SK-N-SH (cell line): ENCODE measurements around the gene DYNC1LI2. TPM values are rescaled to one million over a fixed set of nuclear protein-coding genes. Genes with fewer than 3 reads are reported as not detected.

ENCODE experiments used
- CTCF ChIA-PET: fragments of 300-600, 350-600 bp; formaldehyde crosslinking; extraction: SDS; loops from one replicate; lab custom pipeline; 2021; lab: Yijun Ruan, JAX
- POLR2A ChIA-PET: fragments of 350-600 bp; sonication (Branson Sonifier 250); formaldehyde crosslinking; extraction: SDS; loops from one replicate; lab custom pipeline; 2020; ENCODE audit warnings: antibody characterized with exemption, inconsistent platforms; lab: Yijun Ruan, JAX
- DNase-seq: peaks from one replicate; pipeline ENCODE4 v3.0.0; 2012
- H2AFZ ChIP-seq: fragments of 200-600 bp; sonication (generic); 2 replicates; pipeline ENCODE4 v1.8.1; 2016; ENCODE audit warnings: antibody characterized with exemption, mild to moderate bottlenecking, low read depth
- H3F3A ChIP-seq: fragments of 200-600 bp; sonication (generic); replicated peaks from 2 replicates; pipeline ENCODE3; 2016; ENCODE audit warnings: antibody characterized with exemption, mild to moderate bottlenecking; ENCODE audit not compliant: insufficient read depth
- H3K27ac ChIP-seq, 2 experiments: fragments of 200-500 bp in 1 of 2; fragments of 200-600 bp in 1 of 2; sonication (Bioruptor generic) in 1 of 2; sonication (generic), shearing (Covaris generic) in 1 of 2; 2 replicates each; pipeline versions ENCODE4 v1.5.1 to v1.6.1; 2014 to 2016; ENCODE audit warnings: low read depth in 2 of 2, inconsistent platforms in 1 of 2, low read length in 1 of 2, mild to moderate bottlenecking in 1 of 2, mixed read lengths in 1 of 2
- H3K27me3 ChIP-seq: fragments of 200-600 bp; sonication (generic), shearing (Covaris generic); 2 replicates; pipeline ENCODE4 v1.6.1; 2016; ENCODE audit warnings: mixed run types; ENCODE audit not compliant: insufficient read depth
- H3K36me3 ChIP-seq, 2 experiments: fragments of 200-500 bp in 1 of 2; fragments of 200-600 bp in 1 of 2; sonication (Bioruptor generic) in 1 of 2; sonication (generic) in 1 of 2; replicated peaks in 1 of 2; 2 replicates each; pipeline versions ENCODE3 to v1.5.1; 2014 to 2016; ENCODE audit warnings: low read length in 1 of 2, mild to moderate bottlenecking in 1 of 2; ENCODE audit not compliant: insufficient read depth in 2 of 2, control insufficient read depth in 1 of 2
- H3K4me1 ChIP-seq, 2 experiments: fragments of 200-500 bp in 1 of 2; fragments of 200-600 bp in 1 of 2; sonication (Bioruptor generic) in 1 of 2; sonication (generic), shearing (Covaris generic) in 1 of 2; 2 replicates each; pipeline versions ENCODE4 v1.5.1 to v1.6.1; 2014 to 2016; ENCODE audit warnings: low read depth in 1 of 2, low read length in 1 of 2, mixed run types in 1 of 2; ENCODE audit not compliant: insufficient read depth in 2 of 2, control insufficient read depth in 1 of 2
- H3K4me2 ChIP-seq: fragments of 200-600 bp; sonication (generic), shearing (Covaris generic); 2 replicates; pipeline ENCODE4 v1.6.1; 2017; ENCODE audit warnings: mixed run types
- H3K4me3 ChIP-seq, 2 experiments: fragments of 200-500 bp in 1 of 2; fragments of 200-600 bp in 1 of 2; sonication (Bioruptor generic) in 1 of 2; sonication (generic), shearing (Covaris generic) in 1 of 2; 2 replicates each; pipeline versions ENCODE4 v1.5.1 to v1.8.1; 2014 to 2016; ENCODE audit warnings: low read depth in 2 of 2, inconsistent platforms in 1 of 2, low read length in 1 of 2, mild to moderate bottlenecking in 1 of 2, mixed read lengths in 1 of 2, moderate library complexity in 1 of 2
- H3K79me2 ChIP-seq: fragments of 200-600 bp; sonication (generic); 2 replicates; pipeline ENCODE4 v1.8.1; 2017; ENCODE audit warnings: mild to moderate bottlenecking; ENCODE audit not compliant: insufficient read depth
- H3K9ac ChIP-seq: fragments of 200-600 bp; sonication (generic); 2 replicates; pipeline ENCODE4 v1.6.1; 2017; ENCODE audit warnings: mixed run types
- H3K9me2 ChIP-seq: fragments of 200-600 bp; sonication (generic); 2 replicates; pipeline ENCODE4 v1.6.1; 2017; ENCODE audit warnings: mixed run types
- H3K9me3 ChIP-seq: fragments of 200-600 bp; sonication (generic); 2 replicates; pipeline ENCODE4 v1.6.1; 2017; ENCODE audit warnings: mixed run types, mild to moderate bottlenecking, moderate library complexity
- H4K20me1 ChIP-seq: fragments of 200-600 bp; sonication (generic); 2 replicates; pipeline ENCODE4 v1.6.1; 2017; ENCODE audit warnings: mild to moderate bottlenecking, mixed run types; ENCODE audit not compliant: insufficient read depth
- EP300 ChIP-seq, 2 experiments: IDR thresholded peaks; 2 replicates each; pipeline versions ENCODE4 v1.4.0 to v1.6.1; 2012; ENCODE audit warnings: borderline replicate concordance in 1 of 2, low read depth in 1 of 2, low read length in 1 of 2
- EZH2phosphoT487 ChIP-seq: fragments of 200-600 bp; sonication (generic); IDR thresholded peaks from 2 replicates; pipeline ENCODE4 v1.6.1; 2017; ENCODE audit warnings: low read depth, mixed run types, mild to moderate bottlenecking, antibody characterized with exemption, moderate library complexity, borderline replicate concordance
- FOSL2 ChIP-seq: IDR thresholded peaks from 2 replicates; pipeline ENCODE4 v1.4.0; 2012; ENCODE audit warnings: low read depth, mild to moderate bottlenecking, moderate library complexity, borderline replicate concordance
- NFIC ChIP-seq: IDR thresholded peaks from 2 replicates; pipeline ENCODE4 v1.4.0; 2012; ENCODE audit warnings: borderline replicate concordance
- POLR2AphosphoS5 ChIP-seq: IDR thresholded peaks from 2 replicates; pipeline ENCODE4 v1.6.1; 2012; ENCODE audit warnings: low read depth, low read length
- RAD21 ChIP-seq: IDR thresholded peaks from 2 replicates; pipeline ENCODE4 v1.6.1; 2012; ENCODE audit warnings: mild to moderate bottlenecking, low read length
- RFX5 ChIP-seq: IDR thresholded peaks from 2 replicates; pipeline ENCODE4 v1.6.1; 2012; ENCODE audit warnings: mild to moderate bottlenecking, improper control_type of control experiment, low read length
- TAF1 ChIP-seq: IDR thresholded peaks from 2 replicates; pipeline ENCODE4 v1.6.1; 2012; ENCODE audit warnings: low read depth, mild to moderate bottlenecking, low read length, moderate library complexity, borderline replicate concordance
- TCF12 ChIP-seq: IDR thresholded peaks from 2 replicates; pipeline ENCODE4 v1.4.0; 2012
- YY1 ChIP-seq: IDR thresholded peaks from 2 replicates; pipeline ENCODE4 v1.4.0; 2012; ENCODE audit warnings: low read depth, mild to moderate bottlenecking
- WGBS: methylation state at CpG from one replicate; pipeline ENCODE4 v1.1.6; 2017; ENCODE audit warnings: low lambda C conversion rate; 5-methylcytosine and 5-hydroxymethylcytosine counted together
- polyA plus RNA-seq, 3 experiments: library from polyadenylated mRNA; depleted of rRNA; stranded (reverse); fragments of >200 nt; gene quantifications; 2 replicates each; pipeline ENCODE4 v1.2.3, GENCODE V29; 2012
- TF ChIP-seq, protein P1 (sequence below): IDR thresholded peaks from 2 replicates; pipeline ENCODE4; 2012
- TF ChIP-seq, protein P2 (sequence below): IDR thresholded peaks from 2 replicates; pipeline ENCODE4 v1.4.0; 2012; ENCODE audit warnings: low read depth, borderline replicate concordance
- TF ChIP-seq, protein P3 (sequence below): fragments of 200-600 bp; sonication (generic); IDR thresholded peaks from 2 replicates; pipeline ENCODE4 v1.6.1; 2017; ENCODE audit warnings: antibody characterized with exemption, mild to moderate bottlenecking, moderate library complexity

Gene DYNC1LI2
- polyA plus RNA-seq, 1 of the 3 experiments (the other 2 are of a cell fraction) = 33.1 TPM

DNA sequence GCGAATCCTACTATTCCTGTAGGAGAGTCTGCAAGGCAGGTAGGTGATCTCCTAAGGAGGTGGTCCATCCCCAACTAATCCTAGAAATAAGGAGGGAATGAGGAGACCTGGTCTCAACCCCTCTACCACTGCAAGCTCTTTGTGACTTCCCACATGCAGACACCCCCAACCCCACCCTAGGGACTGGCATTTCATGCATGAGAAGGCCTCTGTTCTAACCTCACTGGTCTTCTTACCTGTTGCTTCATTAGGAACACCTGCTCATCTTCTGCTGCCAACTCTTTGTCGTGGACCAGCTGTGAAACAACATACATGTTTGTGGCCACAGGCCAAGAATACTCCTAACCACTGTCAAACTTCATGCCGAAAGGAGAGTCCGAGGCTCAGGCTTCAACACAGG lies 22.6 kb downstream of the DYNC1LI2 start:
- no peak for DNase-seq
- POLR2A ChIA-PET = no interaction called here
- Histone ChIP-seq H3K27me3 (no peaks in the 10 kb centered on the region), H3K4me3 (no peak overlapping the region), H3K27ac (peak overlapping the region in 1 of 2 experiments; percentile 30; a peak in 1 of 4 replicates), H3K4me2 (no peak overlapping the region), H3K9me2 (no peaks in the 10 kb centered on the region), H3K9ac (no peak overlapping the region), H3K9me3 (no peaks in the 10 kb centered on the region), H2AFZ (no peak overlapping the region), H3K36me3 (peaks cover 70 to 77% of the 10 kb centered on the region in 2 experiments), H3K79me2 (no peaks in the 10 kb centered on the region; the same call in 1 of the 2 replicates), H3F3A (peaks cover 16% of the 10 kb centered on the region), H3K4me1 (no peaks in the 10 kb centered on the region)
- 90% methylated on average over 4 of the region's 4 CpGs for WGBS
- TF ChIP-seq, protein P1, sequence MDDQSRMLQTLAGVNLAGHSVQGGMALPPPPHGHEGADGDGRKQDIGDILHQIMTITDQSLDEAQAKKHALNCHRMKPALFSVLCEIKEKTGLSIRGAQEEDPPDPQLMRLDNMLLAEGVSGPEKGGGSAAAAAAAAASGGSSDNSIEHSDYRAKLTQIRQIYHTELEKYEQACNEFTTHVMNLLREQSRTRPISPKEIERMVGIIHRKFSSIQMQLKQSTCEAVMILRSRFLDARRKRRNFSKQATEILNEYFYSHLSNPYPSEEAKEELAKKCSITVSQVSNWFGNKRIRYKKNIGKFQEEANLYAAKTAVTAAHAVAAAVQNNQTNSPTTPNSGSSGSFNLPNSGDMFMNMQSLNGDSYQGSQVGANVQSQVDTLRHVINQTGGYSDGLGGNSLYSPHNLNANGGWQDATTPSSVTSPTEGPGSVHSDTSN = no peak
- TF ChIP-seq, protein P2, sequence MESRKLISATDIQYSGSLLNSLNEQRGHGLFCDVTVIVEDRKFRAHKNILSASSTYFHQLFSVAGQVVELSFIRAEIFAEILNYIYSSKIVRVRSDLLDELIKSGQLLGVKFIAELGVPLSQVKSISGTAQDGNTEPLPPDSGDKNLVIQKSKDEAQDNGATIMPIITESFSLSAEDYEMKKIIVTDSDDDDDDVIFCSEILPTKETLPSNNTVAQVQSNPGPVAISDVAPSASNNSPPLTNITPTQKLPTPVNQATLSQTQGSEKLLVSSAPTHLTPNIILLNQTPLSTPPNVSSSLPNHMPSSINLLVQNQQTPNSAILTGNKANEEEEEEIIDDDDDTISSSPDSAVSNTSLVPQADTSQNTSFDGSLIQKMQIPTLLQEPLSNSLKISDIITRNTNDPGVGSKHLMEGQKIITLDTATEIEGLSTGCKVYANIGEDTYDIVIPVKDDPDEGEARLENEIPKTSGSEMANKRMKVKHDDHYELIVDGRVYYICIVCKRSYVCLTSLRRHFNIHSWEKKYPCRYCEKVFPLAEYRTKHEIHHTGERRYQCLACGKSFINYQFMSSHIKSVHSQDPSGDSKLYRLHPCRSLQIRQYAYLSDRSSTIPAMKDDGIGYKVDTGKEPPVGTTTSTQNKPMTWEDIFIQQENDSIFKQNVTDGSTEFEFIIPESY = no peak
- TF ChIP-seq, protein P3, sequence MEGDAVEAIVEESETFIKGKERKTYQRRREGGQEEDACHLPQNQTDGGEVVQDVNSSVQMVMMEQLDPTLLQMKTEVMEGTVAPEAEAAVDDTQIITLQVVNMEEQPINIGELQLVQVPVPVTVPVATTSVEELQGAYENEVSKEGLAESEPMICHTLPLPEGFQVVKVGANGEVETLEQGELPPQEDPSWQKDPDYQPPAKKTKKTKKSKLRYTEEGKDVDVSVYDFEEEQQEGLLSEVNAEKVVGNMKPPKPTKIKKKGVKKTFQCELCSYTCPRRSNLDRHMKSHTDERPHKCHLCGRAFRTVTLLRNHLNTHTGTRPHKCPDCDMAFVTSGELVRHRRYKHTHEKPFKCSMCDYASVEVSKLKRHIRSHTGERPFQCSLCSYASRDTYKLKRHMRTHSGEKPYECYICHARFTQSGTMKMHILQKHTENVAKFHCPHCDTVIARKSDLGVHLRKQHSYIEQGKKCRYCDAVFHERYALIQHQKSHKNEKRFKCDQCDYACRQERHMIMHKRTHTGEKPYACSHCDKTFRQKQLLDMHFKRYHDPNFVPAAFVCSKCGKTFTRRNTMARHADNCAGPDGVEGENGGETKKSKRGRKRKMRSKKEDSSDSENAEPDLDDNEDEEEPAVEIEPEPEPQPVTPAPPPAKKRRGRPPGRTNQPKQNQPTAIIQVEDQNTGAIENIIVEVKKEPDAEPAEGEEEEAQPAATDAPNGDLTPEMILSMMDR = no peak
- TF ChIP-seq RFX5 (no peak), EZH2phosphoT487 (no peak), NFIC (no peak), TAF1 (no peak), TCF12 (no peak), YY1 (no peak), POLR2AphosphoS5 (no peak), RAD21 (no peak), EP300 (IDR thresholded peaks at IDR 0.05; ENCODE audit: borderline replicate concordance in 1 of 2, low read depth in 1 of 2, low read length in 1 of 2) (no peak), FOSL2 (no peak)
- TF ChIP-seq, all 33 proteins: peak for 0
- CTCF ChIA-PET = interaction anchor here (0.6 to 5.8 kb wide), 34 partner anchors 10 to 330 kb away, joined by 3 to 54 read pairs (median 5); partner anchors contain the start of genes DYNC1LI2 and NAE1
- H4K20me1 ChIP-seq = peaks cover 8% of the 10 kb centered on the region
